ENCODE data around the gene SCAPER.

The SCAPER gene

GRCh38 chr15:76386178-76386577 is 519.0 kb downstream of the SCAPER start:
- ATAC-seq (no peak), DNase-seq (no peak)
- H3K27ac Mint-ChIP-seq = no peak overlapping the region
- no peaks in the 10 kb centered on the region for H3K27me3 Mint-ChIP-seq
- peaks cover 14% of the 10 kb centered on the region for H3K36me3 Mint-ChIP-seq (ENCODE audit: low read depth)
- H3K4me3 Mint-ChIP-seq = no peak overlapping the region
- no peaks in the 10 kb centered on the region for H3K4me1 Mint-ChIP-seq
- H3K9me3 Mint-ChIP-seq = no peaks in the 10 kb centered on the region

- no peak for ATAC-seq
- Mint-ChIP-seq H3K27ac (no peak overlapping the region), H3K4me3 (no peak overlapping the region), H3K27me3 (no peaks in the 10 kb centered on the region), H3K4me1 (no peaks in the 10 kb centered on the region), H3K9me3 (no peaks in the 10 kb centered on the region), H3K36me3 (ENCODE audit: low read depth) (peaks cover 20% of the 10 kb centered on the region)
- no peak for DNase-seq
Observed at GRCh38 chr15:76384409-76384808, 520.7 kb downstream of the SCAPER start.

- no peak overlapping the region for H3K4me3 Mint-ChIP-seq
- no peak overlapping the region for H3K27ac Mint-ChIP-seq
- H3K4me1 Mint-ChIP-seq = no peaks in the 10 kb centered on the region
- no peak for DNase-seq
- H3K27me3 Mint-ChIP-seq = no peaks in the 10 kb centered on the region
- no peak for ATAC-seq
- peaks cover 18% of the 10 kb centered on the region for H3K36me3 Mint-ChIP-seq (ENCODE audit: low read depth)
- no peaks in the 10 kb centered on the region for H3K9me3 Mint-ChIP-seq
Observed at GRCh38 chr15:76382987-76383728, 522.0 kb downstream of the SCAPER start.

- Mint-ChIP-seq H3K4me3 (no peak overlapping the region), H3K9me3 (no peaks in the 10 kb centered on the region), H3K36me3 (ENCODE audit: low read depth) (peaks cover 13% of the 10 kb centered on the region), H3K4me1 (no peaks in the 10 kb centered on the region), H3K27ac (no peak overlapping the region), H3K27me3 (no peaks in the 10 kb centered on the region)
- DNase-seq = no peak
- ATAC-seq = no peak
Observed at GRCh38 chr15:76381366-76381765, 523.8 kb downstream of the SCAPER start.

GRCh38 chr15:76380249-76380648 is 524.9 kb downstream of the SCAPER start:
- ATAC-seq (no peak), DNase-seq (no peak)
- Mint-ChIP-seq H3K4me1 (no peaks in the 10 kb centered on the region), H3K36me3 (ENCODE audit: low read depth) (peaks cover 12% of the 10 kb centered on the region), H3K4me3 (no peak overlapping the region), H3K9me3 (no peaks in the 10 kb centered on the region), H3K27me3 (no peaks in the 10 kb centered on the region), H3K27ac (no peak overlapping the region)

GRCh38 chr15:76378691-76379090 is 526.4 kb downstream of the SCAPER start:
- ATAC-seq (no peak), DNase-seq (no peak)
- H3K4me1 Mint-ChIP-seq = no peaks in the 10 kb centered on the region
- H3K4me3 Mint-ChIP-seq = no peak overlapping the region
- H3K36me3 Mint-ChIP-seq (ENCODE audit: low read depth) = peaks cover 10% of the 10 kb centered on the region
- no peaks in the 10 kb centered on the region for H3K9me3 Mint-ChIP-seq
- H3K27ac Mint-ChIP-seq = no peak overlapping the region
- no peaks in the 10 kb centered on the region for H3K27me3 Mint-ChIP-seq

- H3K36me3 Mint-ChIP-seq (ENCODE audit: low read depth) = peaks cover 14% of the 10 kb centered on the region
- no peak for ATAC-seq
- H3K27me3 Mint-ChIP-seq = no peaks in the 10 kb centered on the region
- DNase-seq = no peak
- no peaks in the 10 kb centered on the region for H3K9me3 Mint-ChIP-seq
- no peaks in the 10 kb centered on the region for H3K4me1 Mint-ChIP-seq
- H3K27ac Mint-ChIP-seq = no peak overlapping the region
- no peak overlapping the region for H3K4me3 Mint-ChIP-seq
Observed at GRCh38 chr15:76377751-76378150, 527.4 kb downstream of the SCAPER start.

- DNase-seq (no peak), ATAC-seq (no peak)
- Mint-ChIP-seq H3K27ac (no peak overlapping the region), H3K27me3 (no peaks in the 10 kb centered on the region), H3K4me3 (no peak overlapping the region), H3K36me3 (ENCODE audit: low read depth) (peaks cover 17% of the 10 kb centered on the region), H3K9me3 (no peaks in the 10 kb centered on the region), H3K4me1 (no peaks in the 10 kb centered on the region)
Observed at GRCh38 chr15:76377217-76377616, 527.9 kb downstream of the SCAPER start.

GRCh38 chr15:76376816-76377215 is 528.3 kb downstream of the SCAPER start:
- H3K9me3 Mint-ChIP-seq = no peaks in the 10 kb centered on the region
- ATAC-seq = no peak

GRCh38 chr15:76376029-76376428 is 529.1 kb downstream of the SCAPER start:
- DNase-seq (no peak), ATAC-seq (no peak)
- no peak overlapping the region for H3K27ac Mint-ChIP-seq
- no peaks in the 10 kb centered on the region for H3K4me1 Mint-ChIP-seq
- peaks cover 14% of the 10 kb centered on the region for H3K36me3 Mint-ChIP-seq (ENCODE audit: low read depth)
- H3K4me3 Mint-ChIP-seq = no peak overlapping the region
- H3K9me3 Mint-ChIP-seq = no peaks in the 10 kb centered on the region
- no peaks in the 10 kb centered on the region for H3K27me3 Mint-ChIP-seq

More at GRCh38 chr15:76376816-76377215, 528.3 kb downstream of the SCAPER start:
- peaks cover 17% of the 10 kb centered on the region for H3K36me3 Mint-ChIP-seq (ENCODE audit: low read depth)
- no peaks in the 10 kb centered on the region for H3K4me1 Mint-ChIP-seq
- DNase-seq = no peak
- H3K27me3 Mint-ChIP-seq = no peaks in the 10 kb centered on the region
- H3K4me3 Mint-ChIP-seq = no peak overlapping the region
- no peak overlapping the region for H3K27ac Mint-ChIP-seq

GRCh38 chr15:76368122-76368621 is 537.0 kb downstream of the SCAPER start:
- Mint-ChIP-seq H3K9me3 (no peaks in the 10 kb centered on the region), H3K27me3 (no peaks in the 10 kb centered on the region), H3K4me3 (no peak overlapping the region), H3K27ac (no peak overlapping the region), H3K4me1 (no peaks in the 10 kb centered on the region), H3K36me3 (ENCODE audit: low read depth) (peaks cover 5% of the 10 kb centered on the region)
- no peak for DNase-seq
- no peak for ATAC-seq

- no peaks in the 10 kb centered on the region for H3K9me3 Mint-ChIP-seq
- no peak overlapping the region for H3K4me3 Mint-ChIP-seq
- no peak overlapping the region for H3K27ac Mint-ChIP-seq
- no peaks in the 10 kb centered on the region for H3K36me3 Mint-ChIP-seq (ENCODE audit: low read depth)
- DNase-seq (no peak), ATAC-seq (no peak)
- no peaks in the 10 kb centered on the region for H3K27me3 Mint-ChIP-seq
- H3K4me1 Mint-ChIP-seq = no peaks in the 10 kb centered on the region
Observed at GRCh38 chr15:76366714-76367113, 538.4 kb downstream of the SCAPER start.

- no peak for ATAC-seq
- Mint-ChIP-seq H3K9me3 (no peaks in the 10 kb centered on the region), H3K4me1 (no peaks in the 10 kb centered on the region), H3K27me3 (no peaks in the 10 kb centered on the region), H3K27ac (no peak overlapping the region), H3K36me3 (ENCODE audit: low read depth) (no peaks in the 10 kb centered on the region), H3K4me3 (no peak overlapping the region)
- no peak for DNase-seq
Observed at GRCh38 chr15:76363251-76363650, 541.9 kb downstream of the SCAPER start.

- no peaks in the 10 kb centered on the region for H3K27me3 Mint-ChIP-seq
- no peaks in the 10 kb centered on the region for H3K36me3 Mint-ChIP-seq (ENCODE audit: low read depth)
- no peaks in the 10 kb centered on the region for H3K9me3 Mint-ChIP-seq
- H3K27ac Mint-ChIP-seq = no peak overlapping the region
- no peaks in the 10 kb centered on the region for H3K4me1 Mint-ChIP-seq
- DNase-seq (no peak), ATAC-seq (no peak)
- no peak overlapping the region for H3K4me3 Mint-ChIP-seq
Observed at GRCh38 chr15:76360416-76360815, 544.7 kb downstream of the SCAPER start.

GRCh38 chr15:76359152-76359551 is 546.0 kb downstream of the SCAPER start:
- DNase-seq (no peak), ATAC-seq (no peak)
- H3K27ac Mint-ChIP-seq = no peak overlapping the region
- H3K9me3 Mint-ChIP-seq = no peaks in the 10 kb centered on the region
- H3K4me3 Mint-ChIP-seq = no peak overlapping the region
- no peaks in the 10 kb centered on the region for H3K36me3 Mint-ChIP-seq (ENCODE audit: low read depth)
- H3K27me3 Mint-ChIP-seq = no peaks in the 10 kb centered on the region
- H3K4me1 Mint-ChIP-seq = no peaks in the 10 kb centered on the region

- Mint-ChIP-seq H3K4me3 (no peak overlapping the region), H3K36me3 (ENCODE audit: low read depth) (no peaks in the 10 kb centered on the region), H3K4me1 (no peaks in the 10 kb centered on the region), H3K27me3 (no peaks in the 10 kb centered on the region), H3K9me3 (no peaks in the 10 kb centered on the region), H3K27ac (no peak overlapping the region)
- DNase-seq (no peak), ATAC-seq (no peak)
Observed at GRCh38 chr15:76358453-76358852, 546.7 kb downstream of the SCAPER start.

Measured in activated naive CD8-positive, alpha-beta T cell treated with anti-CD3 and anti-CD28 coated beads, Interleukin-2, amount 50 U/mL, for 24 hours (primary cell).